Endothelial cell (in vitro differentiated cells): ENCODE measurements around the gene DNAH8. TPM values are rescaled to one million over a fixed set of nuclear protein-coding genes. Genes with fewer than 3 reads are reported as not detected.

Source experiments
- DNase-seq: peaks from one replicate; pipeline ENCODE4 v3.0.0; 2021; ENCODE audit warnings: low spot score
- H3K27ac Mint-ChIP-seq: one replicate; pipeline ENCODE4 v1.8.0; 2021; ENCODE audit warnings: mixed read lengths, inconsistent platforms; ENCODE audit not compliant: unreplicated experiment
- H3K27me3 Mint-ChIP-seq: one replicate; pipeline ENCODE4 v1.8.0; 2021; ENCODE audit warnings: mild to moderate bottlenecking, moderate library complexity, mixed read lengths, inconsistent platforms; ENCODE audit not compliant: unreplicated experiment
- H3K36me3 Mint-ChIP-seq: one replicate; pipeline ENCODE4 v1.8.0; 2021; ENCODE audit warnings: mild to moderate bottlenecking, low read depth, mixed read lengths, inconsistent platforms; ENCODE audit not compliant: unreplicated experiment
- H3K4me1 Mint-ChIP-seq: one replicate; pipeline ENCODE4 v1.8.0; 2021; ENCODE audit warnings: mild to moderate bottlenecking, mixed read lengths, inconsistent platforms; ENCODE audit not compliant: unreplicated experiment
- H3K4me3 Mint-ChIP-seq: one replicate; pipeline ENCODE4 v1.8.0; 2021; ENCODE audit warnings: mild to moderate bottlenecking, mixed read lengths, inconsistent platforms; ENCODE audit not compliant: unreplicated experiment
- H3K9me3 Mint-ChIP-seq: one replicate; pipeline ENCODE4 v1.8.0; 2021; ENCODE audit warnings: mixed read lengths, inconsistent platforms; ENCODE audit not compliant: unreplicated experiment
- total RNA-seq: library from RNA; stranded (reverse); fragmentation: NEBNext Ultra II Directional; extraction: Animal tissue kit (Norgen Biotek cat#: 25700); gene quantifications from one replicate; pipeline ENCODE4 v1.2.1, GENCODE V29; 2021; ENCODE audit not compliant: unreplicated experiment
- TF ChIP-seq, protein P1 (sequence below): fragments of 200-600 bp; sonication (generic); IDR thresholded peaks from one replicate; pipeline ENCODE4 v1.5.0; 2021; ENCODE audit warnings: antibody characterized with exemption; ENCODE audit not compliant: unreplicated experiment

DNAH8 gene
- total RNA-seq, 1 donor from 2014 or later: 0.05 TPM

GRCh38 chr6:38760097-38760496 lies 45.0 kb downstream of the DNAH8 start:
- H3K4me3 Mint-ChIP-seq: no peak overlapping the region
- H3K9me3 Mint-ChIP-seq: no peaks in the 10 kb centered on the region
- no peak overlapping the region for H3K27ac Mint-ChIP-seq
- H3K27me3 Mint-ChIP-seq: peaks cover 4% of the 10 kb centered on the region
- TF ChIP-seq, protein P1, sequence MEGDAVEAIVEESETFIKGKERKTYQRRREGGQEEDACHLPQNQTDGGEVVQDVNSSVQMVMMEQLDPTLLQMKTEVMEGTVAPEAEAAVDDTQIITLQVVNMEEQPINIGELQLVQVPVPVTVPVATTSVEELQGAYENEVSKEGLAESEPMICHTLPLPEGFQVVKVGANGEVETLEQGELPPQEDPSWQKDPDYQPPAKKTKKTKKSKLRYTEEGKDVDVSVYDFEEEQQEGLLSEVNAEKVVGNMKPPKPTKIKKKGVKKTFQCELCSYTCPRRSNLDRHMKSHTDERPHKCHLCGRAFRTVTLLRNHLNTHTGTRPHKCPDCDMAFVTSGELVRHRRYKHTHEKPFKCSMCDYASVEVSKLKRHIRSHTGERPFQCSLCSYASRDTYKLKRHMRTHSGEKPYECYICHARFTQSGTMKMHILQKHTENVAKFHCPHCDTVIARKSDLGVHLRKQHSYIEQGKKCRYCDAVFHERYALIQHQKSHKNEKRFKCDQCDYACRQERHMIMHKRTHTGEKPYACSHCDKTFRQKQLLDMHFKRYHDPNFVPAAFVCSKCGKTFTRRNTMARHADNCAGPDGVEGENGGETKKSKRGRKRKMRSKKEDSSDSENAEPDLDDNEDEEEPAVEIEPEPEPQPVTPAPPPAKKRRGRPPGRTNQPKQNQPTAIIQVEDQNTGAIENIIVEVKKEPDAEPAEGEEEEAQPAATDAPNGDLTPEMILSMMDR: no peak
- H3K36me3 Mint-ChIP-seq: no peaks in the 10 kb centered on the region
- H3K4me1 Mint-ChIP-seq: peaks cover 12% of the 10 kb centered on the region
- no peak for DNase-seq

GRCh38 chr6:38762848-38763247 lies 47.7 kb downstream of the DNAH8 start:
- no peaks in the 10 kb centered on the region for H3K36me3 Mint-ChIP-seq
- H3K27me3 Mint-ChIP-seq: peaks cover 4% of the 10 kb centered on the region
- DNase-seq: no peak
- no peak overlapping the region for H3K27ac Mint-ChIP-seq
- no peak overlapping the region for H3K4me3 Mint-ChIP-seq
- H3K9me3 Mint-ChIP-seq: no peaks in the 10 kb centered on the region
- peaks cover 10% of the 10 kb centered on the region for H3K4me1 Mint-ChIP-seq
- TF ChIP-seq, protein P1: no peak

- H3K4me3 Mint-ChIP-seq: no peak overlapping the region
- no peak for DNase-seq
- no peak overlapping the region for H3K27ac Mint-ChIP-seq
- no peaks in the 10 kb centered on the region for H3K36me3 Mint-ChIP-seq
- no peaks in the 10 kb centered on the region for H3K9me3 Mint-ChIP-seq
- peaks cover 3% of the 10 kb centered on the region for H3K27me3 Mint-ChIP-seq
- TF ChIP-seq, protein P1: no peak
- peaks cover 10% of the 10 kb centered on the region for H3K4me1 Mint-ChIP-seq
These were observed 52.4 kb downstream of the DNAH8 start for GRCh38 chr6:38767560-38767959.

DNA sequence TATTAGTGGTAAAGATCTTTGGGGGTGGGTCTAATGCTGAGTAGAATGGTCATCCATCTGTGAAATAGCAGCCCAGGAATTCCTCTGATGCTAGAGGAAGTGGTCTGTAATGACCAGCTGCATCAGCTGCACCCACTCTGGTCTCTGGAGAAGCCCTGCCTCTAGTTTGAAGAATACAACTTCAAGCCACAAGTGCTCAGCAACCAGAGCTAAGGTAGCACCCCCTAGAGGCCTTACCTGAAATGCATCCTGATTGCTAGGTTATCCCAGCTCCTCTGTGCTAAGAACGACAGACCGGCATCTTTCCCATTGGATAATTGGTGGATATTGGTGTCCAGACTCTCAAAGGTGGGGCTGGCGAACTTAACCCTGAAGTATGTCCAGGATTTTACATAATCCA lies 58.2 kb downstream of the DNAH8 start:
- H3K9me3 Mint-ChIP-seq: no peaks in the 10 kb centered on the region
- peaks cover 2% of the 10 kb centered on the region for H3K27me3 Mint-ChIP-seq
- TF ChIP-seq, protein P1: peak; percentile 30
- no peak overlapping the region for H3K27ac Mint-ChIP-seq
- no peaks in the 10 kb centered on the region for H3K36me3 Mint-ChIP-seq
- peak; percentile 31 for DNase-seq
- no peak overlapping the region for H3K4me3 Mint-ChIP-seq
- H3K4me1 Mint-ChIP-seq: no peaks in the 10 kb centered on the region

DNA sequence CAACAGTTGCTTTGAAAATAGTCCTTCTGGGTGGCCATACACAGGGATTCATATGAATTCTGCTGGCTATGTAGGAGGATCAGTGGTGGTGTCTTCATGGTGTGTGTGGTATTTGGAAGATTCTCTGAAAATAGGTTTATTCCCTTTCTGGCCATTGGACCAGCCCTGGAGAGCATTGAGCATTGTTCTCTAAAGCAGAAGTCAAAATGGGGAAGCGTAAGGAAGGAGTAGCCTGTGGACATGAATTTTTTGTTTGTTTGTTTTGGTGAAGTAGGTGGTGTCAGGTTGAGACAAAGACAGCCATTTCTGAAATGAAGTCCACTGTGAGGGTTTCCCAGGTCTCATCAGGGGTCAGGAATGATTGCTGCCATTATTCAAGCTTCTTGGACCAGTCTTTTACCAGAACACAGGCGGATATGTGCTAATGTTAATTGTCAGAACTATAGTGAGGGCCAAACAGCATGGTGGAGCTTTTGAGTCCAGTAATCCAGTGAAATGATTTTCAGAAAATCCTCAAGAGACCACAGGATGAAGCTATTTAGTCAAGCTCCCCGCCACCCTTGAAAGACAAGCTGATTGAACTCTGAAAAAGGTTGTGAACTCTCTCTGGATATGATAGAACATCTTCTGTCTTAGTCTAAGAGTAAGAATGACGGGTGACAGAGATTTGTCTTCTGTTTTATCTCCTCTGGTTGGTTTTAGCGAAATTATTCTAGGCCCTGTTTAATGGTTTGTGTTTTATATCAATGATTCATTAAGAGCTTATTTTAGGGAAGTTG lies 60.0 kb downstream of the DNAH8 start:
- H3K9me3 Mint-ChIP-seq: no peaks in the 10 kb centered on the region
- H3K27me3 Mint-ChIP-seq: peaks cover 2% of the 10 kb centered on the region
- H3K27ac Mint-ChIP-seq: no peak overlapping the region
- no peaks in the 10 kb centered on the region for H3K4me1 Mint-ChIP-seq
- no peak overlapping the region for H3K4me3 Mint-ChIP-seq
- no peak for DNase-seq
- TF ChIP-seq, protein P1: no peak
- H3K36me3 Mint-ChIP-seq: no peaks in the 10 kb centered on the region
